HEK293 (cell line): ENCODE results near the gene ARHGAP33.
A peak's percentile ranks its signal among the peaks of the same experiment; 100 is the strongest.

Experiments used
- CTCF ChIA-PET: fragments of 350-600 bp; formaldehyde crosslinking; extraction: SDS; loops from one replicate; lab custom pipeline; 2021; ENCODE audit warnings: antibody characterized with exemption; lab: Yijun Ruan, JAX
- POLR2A ChIA-PET: fragments of 300-600 bp; formaldehyde crosslinking; extraction: SDS; loops from one replicate; lab custom pipeline; 2020; ENCODE audit warnings: antibody characterized with exemption, inconsistent platforms; lab: Yijun Ruan, JAX
- H3K27ac ChIP-seq: fragments of 200-500 bp; sonication (Bioruptor generic); 2 replicates; pipeline ENCODE4 v1.5.1; 2014; ENCODE audit warnings: low read depth, low read length, control low read depth, inconsistent platforms; ENCODE audit errors: extremely low read depth
- H3K36me3 ChIP-seq, 2 experiments: fragments of 200-500 bp in 1 of 2; sonication (Bioruptor generic) in 1 of 2; 1 replicate in 1 of 2; 2 replicates in 1 of 2; pipeline ENCODE4 v1.5.1; 2014 to 2017; ENCODE audit warnings: inconsistent platforms in 2 of 2, low read length in 2 of 2; ENCODE audit not compliant: control insufficient read depth in 2 of 2, insufficient read depth in 1 of 2
- H3K4me1 ChIP-seq: fragments of 200-500 bp; sonication (Bioruptor generic); 2 replicates; pipeline ENCODE4 v1.5.1; 2014; ENCODE audit warnings: mild to moderate bottlenecking, low read length, inconsistent platforms; ENCODE audit not compliant: control insufficient read depth, insufficient read depth
- H3K4me3 ChIP-seq: 2 replicates; pipeline ENCODE4 v1.5.1; 2011; ENCODE audit warnings: low read depth, mild to moderate bottlenecking, control low read depth, low read length, moderate library complexity
- H3K9me3 ChIP-seq: fragments of 200-500 bp; sonication (Bioruptor generic); 2 replicates; pipeline ENCODE4 v1.5.1; 2014; ENCODE audit warnings: low read depth, low read length, inconsistent platforms; ENCODE audit not compliant: control insufficient read depth, insufficient read depth
- GLI2 ChIP-seq: fragments of 450-650 bp; formaldehyde crosslinking; IDR thresholded peaks from 2 replicates; pipeline ENCODE4; 2017; ENCODE audit warnings: missing biosample characterization, missing genetic modification characterization, low read depth, borderline replicate concordance
- PRDM1 ChIP-seq: fragments of 450-650 bp; formaldehyde crosslinking; IDR thresholded peaks from 2 replicates; pipeline ENCODE4; 2016; ENCODE audit warnings: missing biosample characterization, missing genetic modification characterization
- SCRT1 ChIP-seq: fragments of 450-650 bp; formaldehyde crosslinking; IDR thresholded peaks from 2 replicates; pipeline ENCODE4 v1.5.1; 2016; ENCODE audit warnings: missing biosample characterization, missing genetic modification characterization, borderline replicate concordance
- SCRT2 ChIP-seq: fragments of 450-650 bp; formaldehyde crosslinking; IDR thresholded peaks from 2 replicates; pipeline ENCODE4 v1.5.1; 2016; ENCODE audit warnings: missing biosample characterization, missing genetic modification characterization
- ZFP37 ChIP-seq: fragments of 450-650 bp; formaldehyde crosslinking; IDR thresholded peaks from 2 replicates; pipeline ENCODE4 v1.5.1; 2016; ENCODE audit warnings: missing biosample characterization, missing genetic modification characterization
- ZNF121 ChIP-seq: fragments of 450-650 bp; formaldehyde crosslinking; IDR thresholded peaks from 2 replicates; pipeline ENCODE4 v1.5.1; 2016; ENCODE audit warnings: missing biosample characterization, missing genetic modification characterization
- ZNF140 ChIP-seq: fragments of 450-650 bp; formaldehyde crosslinking; IDR thresholded peaks from 2 replicates; pipeline ENCODE4 v1.5.1; 2016; ENCODE audit warnings: missing biosample characterization, missing genetic modification characterization
- ZNF174 ChIP-seq: fragments of 450-650 bp; formaldehyde crosslinking; IDR thresholded peaks from 2 replicates; pipeline ENCODE4 v1.5.0; 2017; ENCODE audit warnings: missing biosample characterization, mild to moderate bottlenecking, missing genetic modification characterization
- ZNF19 ChIP-seq: fragments of 450-650 bp; formaldehyde crosslinking; IDR thresholded peaks from 2 replicates; pipeline ENCODE4; 2016; ENCODE audit warnings: missing biosample characterization, missing genetic modification characterization, low read depth
- ZNF292 ChIP-seq: fragments of 450-650 bp; formaldehyde crosslinking; IDR thresholded peaks from 2 replicates; pipeline ENCODE4 v1.5.1; 2016; ENCODE audit warnings: low read depth, missing biosample characterization, missing genetic modification characterization, borderline replicate concordance
- ZNF48 ChIP-seq: fragments of 450-650 bp; formaldehyde crosslinking; IDR thresholded peaks from 2 replicates; pipeline ENCODE4 v1.5.1; 2016; ENCODE audit warnings: missing biosample characterization, missing genetic modification characterization
- ZNF501 ChIP-seq: fragments of 450-650 bp; formaldehyde crosslinking; IDR thresholded peaks from 2 replicates; pipeline ENCODE4 v1.5.1; 2016; ENCODE audit warnings: missing biosample characterization, missing genetic modification characterization
- ZNF521 ChIP-seq: fragments of 450-650 bp; formaldehyde crosslinking; IDR thresholded peaks from 2 replicates; pipeline ENCODE4 v1.5.1; 2017; ENCODE audit warnings: missing biosample characterization, mild to moderate bottlenecking, missing genetic modification characterization
- ZNF626 ChIP-seq: fragments of 450-650 bp; sonication (Bioruptor Pico); formaldehyde crosslinking; IDR thresholded peaks from 2 replicates; pipeline ENCODE4 v1.5.1; 2018; ENCODE audit warnings: missing biosample characterization, missing genetic modification characterization, inconsistent platforms
- ZNF677 ChIP-seq: fragments of 450-650 bp; IDR thresholded peaks from 2 replicates; pipeline ENCODE4 v1.5.0; 2018; ENCODE audit warnings: missing biosample characterization, mild to moderate bottlenecking, missing genetic modification characterization, moderate library complexity
- ZNF776 ChIP-seq: fragments of 450-650 bp; formaldehyde crosslinking; IDR thresholded peaks from 2 replicates; pipeline ENCODE4 v1.5.0; 2017; ENCODE audit warnings: missing biosample characterization, missing genetic modification characterization, borderline replicate concordance
- TF ChIP-seq, protein P1 (sequence below): fragments of 450-650 bp; formaldehyde crosslinking; IDR thresholded peaks from 2 replicates; pipeline ENCODE4 v1.5.1; 2016; ENCODE audit warnings: missing biosample characterization, missing genetic modification characterization, low read depth
- TF ChIP-seq, protein P2 (sequence below): fragments of 450-650 bp; formaldehyde crosslinking; IDR thresholded peaks from 2 replicates; pipeline ENCODE4 v1.5.1; 2016; ENCODE audit warnings: missing biosample characterization, missing genetic modification characterization
- TF ChIP-seq, protein P3 (sequence below): fragments of 450-650 bp; IDR thresholded peaks from 2 replicates; pipeline ENCODE4 v1.5.1; 2018; ENCODE audit warnings: missing biosample characterization, missing genetic modification characterization

The ARHGAP33 gene

DNA sequence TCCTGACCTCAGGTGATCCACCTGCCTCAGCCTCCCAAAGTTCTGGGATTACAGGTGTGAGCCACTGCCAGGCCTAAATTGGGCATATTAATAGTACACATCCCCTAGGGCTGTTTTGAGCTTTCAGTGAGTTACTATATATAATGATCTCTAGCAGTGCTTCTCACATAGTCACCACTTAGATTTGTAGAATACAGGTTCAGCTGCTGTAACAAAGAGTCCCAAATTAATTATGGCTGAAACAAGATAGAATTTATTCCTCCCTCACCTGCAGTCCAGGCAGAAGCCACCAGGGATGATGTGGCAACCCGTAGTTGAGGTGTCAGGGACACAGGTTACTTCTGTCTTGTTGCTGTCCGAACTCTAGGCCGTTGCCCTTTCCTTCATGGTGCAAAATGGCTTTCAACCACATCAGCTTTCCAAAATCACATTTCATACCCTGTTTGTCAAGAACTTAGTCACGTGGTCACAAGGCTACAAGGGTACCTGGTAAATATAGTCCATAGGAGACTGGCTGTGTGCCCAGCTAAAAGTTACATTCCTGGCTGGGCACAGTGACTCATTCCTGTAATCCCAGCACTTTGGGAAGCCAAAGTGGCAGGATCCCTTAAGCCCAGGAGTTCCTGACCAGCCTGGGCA is 14.5 kb upstream of the ARHGAP33 start:
- CTCF ChIA-PET = no interaction called here
- no peaks in the 10 kb centered on the region for H3K9me3 ChIP-seq
- H3K4me1 ChIP-seq = peaks cover 15% of the 10 kb centered on the region
- peaks cover 61 to 67% of the 10 kb centered on the region in 2 experiments for H3K36me3 ChIP-seq
- POLR2A ChIA-PET = interaction anchor here (1.4 to 4.7 kb wide), 5 partner anchors 12 to 21 kb away, joined by 3 to 29 read pairs (median 8); partner anchors contain the start of genes LIN37, PSENEN and U2AF1L4
- TF ChIP-seq ZNF174 (tag by site-specific recombination) = no peak
- 0 out of 2 replicates have a peak, but pooled peaks have one; percentile 2 for TF ChIP-seq ZFP37 (tag by site-specific recombination)
- peak; percentile 46; the same call in 1 of the 2 replicates for TF ChIP-seq ZNF121 (tag by site-specific recombination)
- no peak for TF ChIP-seq PRDM1 (tag by site-specific recombination)
- no peak for TF ChIP-seq ZNF501 (tag by site-specific recombination)
- no peak for TF ChIP-seq ZNF48 (tag by site-specific recombination)
- TF ChIP-seq, protein P1, sequence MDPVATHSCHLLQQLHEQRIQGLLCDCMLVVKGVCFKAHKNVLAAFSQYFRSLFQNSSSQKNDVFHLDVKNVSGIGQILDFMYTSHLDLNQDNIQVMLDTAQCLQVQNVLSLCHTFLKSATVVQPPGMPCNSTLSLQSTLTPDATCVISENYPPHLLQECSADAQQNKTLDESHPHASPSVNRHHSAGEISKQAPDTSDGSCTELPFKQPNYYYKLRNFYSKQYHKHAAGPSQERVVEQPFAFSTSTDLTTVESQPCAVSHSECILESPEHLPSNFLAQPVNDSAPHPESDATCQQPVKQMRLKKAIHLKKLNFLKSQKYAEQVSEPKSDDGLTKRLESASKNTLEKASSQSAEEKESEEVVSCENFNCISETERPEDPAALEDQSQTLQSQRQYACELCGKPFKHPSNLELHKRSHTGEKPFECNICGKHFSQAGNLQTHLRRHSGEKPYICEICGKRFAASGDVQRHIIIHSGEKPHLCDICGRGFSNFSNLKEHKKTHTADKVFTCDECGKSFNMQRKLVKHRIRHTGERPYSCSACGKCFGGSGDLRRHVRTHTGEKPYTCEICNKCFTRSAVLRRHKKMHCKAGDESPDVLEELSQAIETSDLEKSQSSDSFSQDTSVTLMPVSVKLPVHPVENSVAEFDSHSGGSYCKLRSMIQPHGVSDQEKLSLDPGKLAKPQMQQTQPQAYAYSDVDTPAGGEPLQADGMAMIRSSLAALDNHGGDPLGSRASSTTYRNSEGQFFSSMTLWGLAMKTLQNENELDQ (tag by site-specific recombination) = no peak
- TF ChIP-seq ZNF140 = no peak
- no peak for TF ChIP-seq ZNF776
- TF ChIP-seq GLI2 (tag by site-specific recombination) = no peak
- TF ChIP-seq ZNF626 (tag by site-specific recombination) = no peak
- no peak overlapping the region for H3K27ac ChIP-seq
- no peak overlapping the region for H3K4me3 ChIP-seq

- Histone ChIP-seq H3K27ac (peak overlapping the region; percentile 46; the same call in 1 of the 2 replicates), H3K4me1 (no peaks in the 10 kb centered on the region; the same call in 1 of the 2 replicates), H3K36me3 (peaks cover 79 to 98% of the 10 kb centered on the region in 2 experiments), H3K9me3 (no peaks in the 10 kb centered on the region), H3K4me3 (no peak overlapping the region)
- ChIA-PET CTCF (interaction anchor here (0.6 to 0.7 kb wide), 3 partner anchors 10 to 1360 kb away, joined by 3 read pairs; no protein-coding TSS in a partner anchor), POLR2A (interaction anchor here (0.6 to 3.7 kb wide), 5 partner anchors 8 to 55 kb away, joined by 3 to 26 read pairs (median 6); partner anchors contain the start of genes HSPB6 and LIN37)
- TF ChIP-seq, protein P2, sequence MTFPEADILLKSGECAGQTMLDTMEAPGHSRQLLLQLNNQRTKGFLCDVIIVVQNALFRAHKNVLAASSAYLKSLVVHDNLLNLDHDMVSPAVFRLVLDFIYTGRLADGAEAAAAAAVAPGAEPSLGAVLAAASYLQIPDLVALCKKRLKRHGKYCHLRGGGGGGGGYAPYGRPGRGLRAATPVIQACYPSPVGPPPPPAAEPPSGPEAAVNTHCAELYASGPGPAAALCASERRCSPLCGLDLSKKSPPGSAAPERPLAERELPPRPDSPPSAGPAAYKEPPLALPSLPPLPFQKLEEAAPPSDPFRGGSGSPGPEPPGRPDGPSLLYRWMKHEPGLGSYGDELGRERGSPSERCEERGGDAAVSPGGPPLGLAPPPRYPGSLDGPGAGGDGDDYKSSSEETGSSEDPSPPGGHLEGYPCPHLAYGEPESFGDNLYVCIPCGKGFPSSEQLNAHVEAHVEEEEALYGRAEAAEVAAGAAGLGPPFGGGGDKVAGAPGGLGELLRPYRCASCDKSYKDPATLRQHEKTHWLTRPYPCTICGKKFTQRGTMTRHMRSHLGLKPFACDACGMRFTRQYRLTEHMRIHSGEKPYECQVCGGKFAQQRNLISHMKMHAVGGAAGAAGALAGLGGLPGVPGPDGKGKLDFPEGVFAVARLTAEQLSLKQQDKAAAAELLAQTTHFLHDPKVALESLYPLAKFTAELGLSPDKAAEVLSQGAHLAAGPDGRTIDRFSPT (tag by site-specific recombination) = 0 out of 2 replicates have a peak, but pooled peaks have one; percentile 61
- TF ChIP-seq ZNF521 (tag by site-specific recombination) (no peak; the same call in 1 of the 2 replicates), ZNF292 (tag by site-specific recombination) (no peak), SCRT2 (tag by site-specific recombination) (peak; percentile 92), ZNF19 (tag by site-specific recombination) (no peak), ZNF677 (tag by site-specific recombination) (no peak), SCRT1 (tag by site-specific recombination) (peak; percentile 45; the same call in 1 of the 2 replicates)
- TF ChIP-seq, protein P3, sequence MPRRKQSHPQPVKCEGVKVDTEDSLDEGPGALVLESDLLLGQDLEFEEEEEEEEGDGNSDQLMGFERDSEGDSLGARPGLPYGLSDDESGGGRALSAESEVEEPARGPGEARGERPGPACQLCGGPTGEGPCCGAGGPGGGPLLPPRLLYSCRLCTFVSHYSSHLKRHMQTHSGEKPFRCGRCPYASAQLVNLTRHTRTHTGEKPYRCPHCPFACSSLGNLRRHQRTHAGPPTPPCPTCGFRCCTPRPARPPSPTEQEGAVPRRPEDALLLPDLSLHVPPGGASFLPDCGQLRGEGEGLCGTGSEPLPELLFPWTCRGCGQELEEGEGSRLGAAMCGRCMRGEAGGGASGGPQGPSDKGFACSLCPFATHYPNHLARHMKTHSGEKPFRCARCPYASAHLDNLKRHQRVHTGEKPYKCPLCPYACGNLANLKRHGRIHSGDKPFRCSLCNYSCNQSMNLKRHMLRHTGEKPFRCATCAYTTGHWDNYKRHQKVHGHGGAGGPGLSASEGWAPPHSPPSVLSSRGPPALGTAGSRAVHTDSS = no peak
These were observed 10.7 kb upstream of the ARHGAP33 start for GRCh38 chr19:35764432-35765315.
